GM18499 (cell line): ENCODE results near the gene CACNG5.
"Not testable (repeated sequence)": the region's sequence is repeated elsewhere in the genome, so short reads cannot be mapped to it uniquely, and the experiment has no call there.

ENCODE experiments used
- ATAC-seq: cut with Tn5 transposase; IDR thresholded peaks from one replicate; pipeline ENCODE4 v1.9.1; 2021; ENCODE audit warnings: moderate number of reproducible peaks; ENCODE audit not compliant: insufficient read depth, unreplicated experiment

The CACNG5 gene

GRCh38 chr17:66900126-66901010 is 65.5 kb downstream of the CACNG5 start:
- no peak for ATAC-seq

GRCh38 chr17:66903296-66903695 is 68.4 kb downstream of the CACNG5 start:
- ATAC-seq: not testable (repeated sequence)

GRCh38 chr17:66903781-66904180 is 68.9 kb downstream of the CACNG5 start:
- no peak for ATAC-seq

- no peak for ATAC-seq
Measured at GRCh38 chr17:66904760-66905624, 70.1 kb downstream of the CACNG5 start.

GRCh38 chr17:66906321-66907278 is 71.7 kb downstream of the CACNG5 start:
- no peak for ATAC-seq

GRCh38 chr17:66909804-66910373 is 75.0 kb downstream of the CACNG5 start:
- no peak for ATAC-seq

- ATAC-seq: no peak
Measured at GRCh38 chr17:66910651-66911285, 75.9 kb downstream of the CACNG5 start.

- no peak for ATAC-seq
Measured at GRCh38 chr17:66915204-66915611, 80.3 kb downstream of the CACNG5 start.

- no peak for ATAC-seq
Measured at GRCh38 chr17:66915792-66916191, 80.9 kb downstream of the CACNG5 start.

GRCh38 chr17:66916946-66917345 is 82.0 kb downstream of the CACNG5 start:
- no peak for ATAC-seq

GRCh38 chr17:66918896-66919295 is 84.0 kb downstream of the CACNG5 start:
- no peak for ATAC-seq

GRCh38 chr17:66920435-66920834 is 85.5 kb downstream of the CACNG5 start:
- ATAC-seq: no peak

- no peak for ATAC-seq
Measured at GRCh38 chr17:66920950-66921349, 86.0 kb downstream of the CACNG5 start.

GRCh38 chr17:66923886-66924285 is 89.0 kb downstream of the CACNG5 start:
- no peak for ATAC-seq

GRCh38 chr17:66925811-66926500 is 91.0 kb downstream of the CACNG5 start:
- ATAC-seq: no peak

GRCh38 chr17:66928949-66929348 is 94.0 kb downstream of the CACNG5 start:
- ATAC-seq: no peak

- no peak for ATAC-seq
Measured at GRCh38 chr17:66929591-66929990, 94.7 kb downstream of the CACNG5 start.

- no peak for ATAC-seq
Measured at GRCh38 chr17:66930933-66931332, 96.0 kb downstream of the CACNG5 start.

GRCh38 chr17:66932311-66932710 is 97.4 kb downstream of the CACNG5 start:
- no peak for ATAC-seq
